HTR-8/SVneo (cell line): ENCODE measurements around the gene PML.

Source experiments
- DNase-seq: peaks from one replicate; pipeline ENCODE4 v3.0.0; 2011; ENCODE audit warnings: low spot score, mixed read lengths; ENCODE audit not compliant: insufficient read length
- FAIRE-seq: peaks from 2 replicates; lab custom pipeline; 2011; peaks lifted over from hg19 to GRCh38; lab: Jason Lieb, UNC

PML gene

GRCh38 chr15:73994413-73994883 is at the start of gene PML:
Gene PML (plus strand): TSS chr15:73994716. CDS start chr15:73994813, 97 bp downstream.
- DNase-seq: peak; percentile 94
- peak; percentile 46 for FAIRE-seq

- FAIRE-seq (no peak), DNase-seq (no peak)
Measured at GRCh38 chr15:73945130-73945508, 49.4 kb upstream of the PML start.

GRCh38 chr15:73946046-73946721 is 48.3 kb upstream of the PML start:
- DNase-seq (no peak), FAIRE-seq (no peak)

- DNase-seq: no peak
- FAIRE-seq: no peak
Measured at GRCh38 chr15:73946795-73947370, 47.6 kb upstream of the PML start.

GRCh38 chr15:73947651-73948050 is 46.9 kb upstream of the PML start:
- FAIRE-seq (no peak), DNase-seq (no peak)

- no peak for FAIRE-seq
- DNase-seq: no peak
Measured at GRCh38 chr15:73948396-73948795, 46.1 kb upstream of the PML start.

- no peak for DNase-seq
- no peak for FAIRE-seq
Measured at GRCh38 chr15:73948982-73949381, 45.5 kb upstream of the PML start.

GRCh38 chr15:73949496-73949895 is 45.0 kb upstream of the PML start:
- DNase-seq (no peak), FAIRE-seq (no peak)

GRCh38 chr15:73950479-73950830 is 44.1 kb upstream of the PML start:
- FAIRE-seq (peak; percentile 4), DNase-seq (no peak)

GRCh38 chr15:73950831-73951561 is 43.5 kb upstream of the PML start:
- no peak for FAIRE-seq

GRCh38 chr15:73951601-73952000 is 42.9 kb upstream of the PML start:
- no peak for FAIRE-seq

More at GRCh38 chr15:73950831-73951561, 43.5 kb upstream of the PML start:
- DNase-seq: peak; percentile 89

GRCh38 chr15:73952171-73952912 is 42.2 kb upstream of the PML start:
- no peak for FAIRE-seq

More at GRCh38 chr15:73951601-73952000, 42.9 kb upstream of the PML start:
- DNase-seq: no peak

GRCh38 chr15:73952913-73953750 is 41.4 kb upstream of the PML start:
- FAIRE-seq (no peak), DNase-seq (no peak)

More at GRCh38 chr15:73952171-73952912, 42.2 kb upstream of the PML start:
- DNase-seq: no peak

- no peak for FAIRE-seq
- DNase-seq: no peak
Measured at GRCh38 chr15:73954188-73955145, 40.0 kb upstream of the PML start.

- FAIRE-seq (no peak), DNase-seq (no peak)
Measured at GRCh38 chr15:73955326-73955725, 39.2 kb upstream of the PML start.

- no peak for DNase-seq
- FAIRE-seq: no peak
Measured at GRCh38 chr15:73955861-73956742, 38.4 kb upstream of the PML start.

- FAIRE-seq: peak; percentile 97
- peak; percentile 87 for DNase-seq
Measured at GRCh38 chr15:73956743-73957135, 37.8 kb upstream of the PML start.

- no peak for DNase-seq
Measured at GRCh38 chr15:73957276-73957675, 37.2 kb upstream of the PML start.

More at GRCh38 chr15:73957276-73957675, 37.2 kb upstream of the PML start:
- no peak for FAIRE-seq
